Epithelial cell of prostate (primary cell): ENCODE data around the gene ECM1.

Experiments used
- DNase-seq: peaks from one replicate; pipeline ENCODE4 v3.0.0-alpha.2; 2011; ENCODE audit warnings: low read depth, low spot score
- H3K27ac ChIP-seq: fragments of 450-650 bp; 2 replicates; pipeline ENCODE4 v1.5.1; 2017; ENCODE audit warnings: mild to moderate bottlenecking

ECM1 gene

GRCh38 chr1:150511985-150512660 is 4.2 kb downstream of the ECM1 start:
- H3K27ac ChIP-seq = peak overlapping the region; percentile 73

GRCh38 chr1:150512846-150513245 is 4.9 kb downstream of the ECM1 start:
- peak overlapping the region; percentile 73 for H3K27ac ChIP-seq
- DNase-seq = no peak

More at GRCh38 chr1:150511985-150512660, 4.2 kb downstream of the ECM1 start:
- no peak for DNase-seq

- peak overlapping the region; percentile 73 for H3K27ac ChIP-seq
- no peak for DNase-seq
These were observed 5.5 kb downstream of the ECM1 start for GRCh38 chr1:150513351-150513791.

- H3K27ac ChIP-seq = peak overlapping the region; percentile 73
- DNase-seq = no peak
These were observed 6.4 kb downstream of the ECM1 start for GRCh38 chr1:150514260-150514659.

- no peak for DNase-seq
- H3K27ac ChIP-seq = peak overlapping the region; percentile 73
These were observed 7.0 kb downstream of the ECM1 start for GRCh38 chr1:150514913-150515327.

- peak within 1 kb of the TSS; percentile 73 for H3K27ac ChIP-seq
These were observed 7.6 kb downstream of the ECM1 start, which contains the start of gene FALEC for GRCh38 chr1:150515328-150516049. TSS of gene FALEC (plus strand) at chr1:150515752.

GRCh38 chr1:150516050-150516591 is 8.2 kb downstream of the ECM1 start:
- DNase-seq = no peak
- peak overlapping the region; percentile 73 for H3K27ac ChIP-seq

More at GRCh38 chr1:150515328-150516049, 7.6 kb downstream of the ECM1 start, which contains the start of gene FALEC:
- DNase-seq = peak; percentile 78

GRCh38 chr1:150516616-150517015 is 8.7 kb downstream of the ECM1 start:
- H3K27ac ChIP-seq = peak overlapping the region; percentile 73
- DNase-seq = no peak

GRCh38 chr1:150521196-150521968 is 13.5 kb downstream of the ECM1 start:
- DNase-seq = no peak
- H3K27ac ChIP-seq = no peak overlapping the region

- H3K27ac ChIP-seq = no peak overlapping the region
- DNase-seq = no peak
These were observed 17.4 kb downstream of the ECM1 start for GRCh38 chr1:150525348-150525747.

GRCh38 chr1:150528196-150528595 is 20.3 kb downstream of the ECM1 start:
- no peak for DNase-seq
- H3K27ac ChIP-seq = peak overlapping the region; percentile 73

- peak overlapping the region; percentile 73 for H3K27ac ChIP-seq
- peak; percentile 64 for DNase-seq
These were observed 21.1 kb downstream of the ECM1 start for GRCh38 chr1:150529017-150529416.

- no peak overlapping the region for H3K27ac ChIP-seq
- DNase-seq = no peak
These were observed 22.7 kb downstream of the ECM1 start for GRCh38 chr1:150530491-150531159.

GRCh38 chr1:150532860-150533259 is 25.0 kb downstream of the ECM1 start:
- peak overlapping the region; percentile 91 for H3K27ac ChIP-seq
- no peak for DNase-seq

GRCh38 chr1:150534002-150534401 is 26.1 kb downstream of the ECM1 start:
- peak overlapping the region; percentile 91 for H3K27ac ChIP-seq
- DNase-seq = no peak

GRCh38 chr1:150535511-150536287 is 27.8 kb downstream of the ECM1 start:
- H3K27ac ChIP-seq = peak overlapping the region; percentile 91
- no peak for DNase-seq

- peak overlapping the region; percentile 91 for H3K27ac ChIP-seq
- DNase-seq = no peak
These were observed 29.2 kb downstream of the ECM1 start for GRCh38 chr1:150536836-150537731.
